Ascending aorta (tissue), 2 donors: ENCODE measurements around the gene HPCA. TPM values are rescaled to one million over a fixed set of nuclear protein-coding genes. Genes with fewer than 3 reads are reported as not detected.

Experiments
- DNase-seq, 2 donors: peaks; one replicate each; pipeline ENCODE4 v3.0.0-alpha.2; 2019; ENCODE audit warnings: low spot score in 2 of 2
- H3K27ac ChIP-seq, 2 donors: fragments of 200-600 bp; sonication (generic); one replicate each; pipeline ENCODE4 v1.5.1; 2016 to 2017; ENCODE audit warnings: mild to moderate bottlenecking in 1 of 2
- H3K27me3 ChIP-seq: fragments of 200-600 bp; sonication (generic); one replicate; pipeline ENCODE4 v1.5.1; 2017
- H3K36me3 ChIP-seq, 2 donors: fragments of 200-600 bp; sonication (generic); one replicate each; pipeline ENCODE4 v1.5.1; 2016
- H3K4me1 ChIP-seq, 2 donors: fragments of 200-600 bp; sonication (generic); one replicate each; pipeline ENCODE4 v1.5.1; 2016 to 2017; ENCODE audit warnings: mild to moderate bottlenecking in 1 of 2
- H3K4me3 ChIP-seq, 2 donors: fragments of 200-600 bp; sonication (generic); one replicate each; pipeline ENCODE4 v1.5.1; 2016 to 2017; ENCODE audit warnings: mild to moderate bottlenecking in 1 of 2
- H3K9me3 ChIP-seq, 2 donors: fragments of 200-600 bp; sonication (generic); one replicate each; pipeline ENCODE4 v1.5.1; 2016
- intact Hi-C: fragments of 100-400 bp; cut with DNase I; formaldehyde crosslinking; loops from one replicate; pipeline ENCODE4 v1.15.1; 2023
- total RNA-seq: library from RNA; depleted of rRNA; stranded (reverse); fragments of >200 nt; gene quantifications from one replicate; pipeline ENCODE4 v1.1.0, GENCODE V29; 2016
- TF ChIP-seq, protein P1 (sequence below), 3 experiments: fragments of 200-600 bp in 2 of 3; fragments of 450-650 bp in 1 of 3; sonication (generic) in 2 of 3; IDR thresholded peaks; one replicate each; pipeline ENCODE4 v1.5.1; 2016 to 2019; ENCODE audit warnings: antibody characterized with exemption in 3 of 3, mild to moderate bottlenecking in 1 of 3, moderate library complexity in 1 of 3

Gene HPCA
- total RNA-seq, 1 donor from 2014 or later: not detected

DNA sequence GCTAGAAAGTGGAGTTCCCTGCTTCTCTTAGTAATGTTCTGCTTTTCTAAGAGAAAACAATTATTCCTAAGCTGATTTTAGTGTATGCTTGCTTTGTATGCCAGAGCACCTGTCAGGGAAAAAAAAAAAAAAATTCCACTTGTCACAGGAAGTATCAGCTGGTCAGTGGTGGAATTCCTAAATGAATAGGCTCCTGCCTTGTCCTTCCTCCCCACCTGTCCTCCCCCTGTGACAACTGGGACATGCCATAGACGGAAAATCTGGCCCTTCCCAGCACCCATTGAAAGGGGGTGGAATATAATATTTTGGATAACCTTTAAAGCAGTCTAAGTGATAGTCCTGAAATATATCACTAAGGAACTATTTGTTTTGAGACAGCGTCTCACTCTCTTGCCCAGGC lies 26.4 kb upstream of the HPCA start:
- H3K27ac ChIP-seq: no peak overlapping the region
- no peaks in the 10 kb centered on the region for H3K9me3 ChIP-seq
- no peak overlapping the region for H3K4me3 ChIP-seq
- intact Hi-C loops: no loop called here
- peaks cover 17 to 39% of the 10 kb centered on the region in 2 donors for H3K4me1 ChIP-seq
- TF ChIP-seq, protein P1, sequence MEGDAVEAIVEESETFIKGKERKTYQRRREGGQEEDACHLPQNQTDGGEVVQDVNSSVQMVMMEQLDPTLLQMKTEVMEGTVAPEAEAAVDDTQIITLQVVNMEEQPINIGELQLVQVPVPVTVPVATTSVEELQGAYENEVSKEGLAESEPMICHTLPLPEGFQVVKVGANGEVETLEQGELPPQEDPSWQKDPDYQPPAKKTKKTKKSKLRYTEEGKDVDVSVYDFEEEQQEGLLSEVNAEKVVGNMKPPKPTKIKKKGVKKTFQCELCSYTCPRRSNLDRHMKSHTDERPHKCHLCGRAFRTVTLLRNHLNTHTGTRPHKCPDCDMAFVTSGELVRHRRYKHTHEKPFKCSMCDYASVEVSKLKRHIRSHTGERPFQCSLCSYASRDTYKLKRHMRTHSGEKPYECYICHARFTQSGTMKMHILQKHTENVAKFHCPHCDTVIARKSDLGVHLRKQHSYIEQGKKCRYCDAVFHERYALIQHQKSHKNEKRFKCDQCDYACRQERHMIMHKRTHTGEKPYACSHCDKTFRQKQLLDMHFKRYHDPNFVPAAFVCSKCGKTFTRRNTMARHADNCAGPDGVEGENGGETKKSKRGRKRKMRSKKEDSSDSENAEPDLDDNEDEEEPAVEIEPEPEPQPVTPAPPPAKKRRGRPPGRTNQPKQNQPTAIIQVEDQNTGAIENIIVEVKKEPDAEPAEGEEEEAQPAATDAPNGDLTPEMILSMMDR (IDR thresholded peaks at IDR 0.05): no peak
- DNase-seq: no peak
- H3K36me3 ChIP-seq: peaks cover 23 to 36% of the 10 kb centered on the region in 2 donors
- H3K27me3 ChIP-seq: no peaks in the 10 kb centered on the region

DNA sequence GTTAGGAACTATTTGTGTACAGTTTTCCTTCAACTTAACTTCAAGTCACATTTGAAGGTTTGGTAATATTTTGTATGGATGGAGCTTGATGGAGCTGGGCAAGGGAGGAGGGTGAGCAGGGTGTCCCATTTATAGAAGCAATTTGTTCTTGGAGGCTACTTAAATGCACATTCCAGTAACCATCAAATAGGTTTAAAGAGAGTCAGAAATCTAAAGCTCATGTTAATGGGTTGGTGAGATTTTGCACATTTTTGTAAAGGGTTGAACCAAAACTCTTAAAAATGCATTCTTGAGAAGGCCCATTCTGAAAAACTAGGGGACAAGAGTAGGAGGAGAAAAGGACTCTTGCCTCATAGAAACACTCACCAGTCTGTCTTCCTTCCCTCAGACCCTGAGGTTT lies 25.7 kb upstream of the HPCA start:
- Histone ChIP-seq H3K4me1 (peaks cover 20 to 46% of the 10 kb centered on the region in 2 donors), H3K27ac (peak overlapping the region; percentile 36 to 61), H3K27me3 (no peaks in the 10 kb centered on the region), H3K9me3 (no peaks in the 10 kb centered on the region), H3K4me3 (no peak overlapping the region), H3K36me3 (peaks cover 20 to 30% of the 10 kb centered on the region in 2 donors)
- no peak for DNase-seq
- TF ChIP-seq, protein P1 (IDR thresholded peaks at IDR 0.05): no peak
- intact Hi-C loops: no loop called here

DNA sequence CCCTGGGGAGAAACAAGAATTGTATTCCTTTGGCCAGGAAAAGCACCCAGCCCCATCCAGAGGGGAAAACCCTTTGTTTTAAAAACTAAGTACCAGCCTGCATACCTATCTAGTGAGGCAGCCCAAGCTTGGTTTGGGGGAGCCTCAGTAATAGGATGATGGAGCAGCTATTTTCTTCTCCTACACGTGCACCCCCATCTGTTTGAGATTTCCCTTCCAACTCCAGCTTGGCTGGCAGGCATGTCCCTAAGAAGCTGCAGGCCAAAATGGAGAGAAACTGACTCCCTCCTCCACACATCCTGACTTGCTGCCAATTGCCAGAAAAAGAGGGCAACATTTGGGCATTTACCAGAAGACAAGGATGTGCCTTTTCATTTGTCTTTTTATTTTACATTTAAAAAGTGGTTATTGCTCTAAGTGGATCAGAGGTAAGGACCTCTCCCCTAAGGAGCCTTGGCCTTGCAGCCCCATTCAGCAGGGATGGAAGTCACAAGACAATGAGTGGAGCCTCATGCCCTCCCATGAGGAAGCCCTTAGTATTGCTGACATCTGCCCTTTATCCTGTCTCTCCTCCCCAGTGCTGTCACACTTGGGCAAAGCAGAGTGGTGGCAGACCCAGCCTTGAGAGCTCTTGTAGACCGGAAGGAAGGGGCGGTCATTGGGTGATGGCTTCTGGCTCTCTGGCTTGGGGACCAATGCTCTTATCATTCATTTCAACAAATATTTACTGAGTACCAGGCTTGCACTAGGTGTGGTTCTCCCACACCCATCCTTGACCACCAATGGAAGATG lies 24.2 kb upstream of the HPCA start:
- Histone ChIP-seq H3K9me3 (no peaks in the 10 kb centered on the region), H3K36me3 (peaks cover 7 to 14% of the 10 kb centered on the region in 2 donors), H3K27me3 (no peaks in the 10 kb centered on the region), H3K4me3 (no peak overlapping the region), H3K27ac (peak overlapping the region; percentile 36 to 83), H3K4me1 (peaks cover 20 to 50% of the 10 kb centered on the region in 2 donors)
- TF ChIP-seq, protein P1 (IDR thresholded peaks at IDR 0.05): no peak
- peak in 1 of 2 donors; percentile 50 for DNase-seq
- intact Hi-C loops: no loop called here

DNA sequence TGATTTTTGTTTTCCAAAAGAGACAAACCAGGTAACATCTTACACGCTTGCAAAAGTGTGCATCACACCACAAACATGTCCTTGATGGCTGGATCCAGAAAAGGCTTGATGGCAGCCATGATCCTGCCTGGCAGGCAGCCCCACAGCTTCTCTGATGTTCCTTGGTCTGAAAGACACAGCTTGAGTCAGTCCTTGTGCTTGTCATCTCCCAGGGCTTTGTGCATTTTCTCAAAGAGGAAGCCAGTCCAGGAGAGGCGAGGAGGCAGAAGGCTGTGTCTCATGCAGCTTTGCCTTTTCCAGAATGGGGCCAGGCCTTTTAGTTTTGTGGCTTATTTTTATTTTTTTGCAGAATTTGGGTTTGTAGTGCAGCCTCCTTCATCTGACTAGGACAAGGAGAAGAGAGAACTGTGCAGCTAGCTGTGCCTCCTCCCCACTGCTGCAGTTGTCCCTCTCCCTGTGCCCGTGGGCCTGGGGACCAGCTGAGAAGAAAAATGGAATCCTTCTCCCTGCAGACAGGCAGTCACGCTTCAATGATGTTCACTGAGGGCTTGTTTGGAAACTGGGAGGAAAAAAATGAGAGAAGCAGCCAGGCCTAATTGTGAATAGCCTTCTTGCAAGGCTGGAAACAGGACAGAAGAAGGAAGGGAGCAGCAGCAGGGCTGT lies 22.9 kb upstream of the HPCA start:
- H3K4me3 ChIP-seq: no peak overlapping the region
- DNase-seq: peak in 1 of 2 donors; percentile 24
- H3K4me1 ChIP-seq: peaks cover 20 to 50% of the 10 kb centered on the region in 2 donors
- TF ChIP-seq, protein P1 (IDR thresholded peaks at IDR 0.05): no peak
- no peaks in the 10 kb centered on the region for H3K9me3 ChIP-seq
- peaks cover 0 to 2% of the 10 kb centered on the region in 2 donors for H3K36me3 ChIP-seq
- intact Hi-C loops: no loop called here
- peak overlapping the region; percentile 67 to 83 for H3K27ac ChIP-seq
- no peaks in the 10 kb centered on the region for H3K27me3 ChIP-seq

DNA sequence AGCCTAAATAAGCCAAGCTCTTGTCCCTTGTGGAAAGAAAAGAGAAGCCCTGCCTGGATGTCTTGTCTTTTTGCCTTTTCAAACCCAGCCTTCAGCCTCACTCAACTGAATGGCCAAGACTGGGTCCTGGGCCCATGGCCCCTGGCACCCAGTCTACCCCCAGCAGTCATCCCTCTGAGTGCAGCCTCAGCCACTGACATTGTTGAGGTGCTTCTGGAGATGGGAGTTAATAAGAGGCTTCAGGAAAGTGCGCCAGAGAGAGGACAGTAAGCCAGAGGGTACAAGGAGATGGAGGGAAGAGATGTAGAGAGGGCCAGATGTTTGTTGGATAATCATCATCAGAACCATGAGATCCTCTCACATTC lies 22.4 kb upstream of the HPCA start:
- H3K27ac ChIP-seq: peak overlapping the region; percentile 67 to 83
- H3K4me1 ChIP-seq: peaks cover 20 to 50% of the 10 kb centered on the region in 2 donors

More for the DNA sequence above, 22.4 kb upstream of the HPCA start:
- TF ChIP-seq, protein P1 (IDR thresholded peaks at IDR 0.05): no peak
- H3K4me3 ChIP-seq: no peak overlapping the region
- H3K9me3 ChIP-seq: no peaks in the 10 kb centered on the region
- DNase-seq: peak in 1 of 2 donors; percentile 57
- intact Hi-C loops: no loop called here
- H3K27me3 ChIP-seq: no peaks in the 10 kb centered on the region
- H3K36me3 ChIP-seq: no peaks in the 10 kb centered on the region
